ENCODE data around the gene PARP1.
A peak's percentile ranks its signal among the peaks of the same experiment; 100 is the strongest.

The PARP1 gene

DNA sequence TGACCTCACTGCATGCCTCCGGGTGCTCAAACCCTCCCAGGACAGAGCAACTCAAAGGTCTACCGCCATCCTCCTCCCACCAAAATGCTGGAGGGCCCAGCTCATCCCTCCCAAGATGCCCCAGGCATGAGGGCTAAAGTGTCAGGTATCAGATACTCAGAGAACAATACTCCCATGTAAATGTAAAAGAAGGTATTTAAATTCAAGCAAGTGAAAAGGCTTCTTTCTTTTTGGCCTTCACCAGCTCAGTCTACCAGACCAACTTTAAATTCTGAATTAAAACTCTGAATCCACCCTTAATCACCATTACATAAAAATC, 3.0 kb downstream of the PARP1 start:
- DNase-seq = no peak

DNA sequence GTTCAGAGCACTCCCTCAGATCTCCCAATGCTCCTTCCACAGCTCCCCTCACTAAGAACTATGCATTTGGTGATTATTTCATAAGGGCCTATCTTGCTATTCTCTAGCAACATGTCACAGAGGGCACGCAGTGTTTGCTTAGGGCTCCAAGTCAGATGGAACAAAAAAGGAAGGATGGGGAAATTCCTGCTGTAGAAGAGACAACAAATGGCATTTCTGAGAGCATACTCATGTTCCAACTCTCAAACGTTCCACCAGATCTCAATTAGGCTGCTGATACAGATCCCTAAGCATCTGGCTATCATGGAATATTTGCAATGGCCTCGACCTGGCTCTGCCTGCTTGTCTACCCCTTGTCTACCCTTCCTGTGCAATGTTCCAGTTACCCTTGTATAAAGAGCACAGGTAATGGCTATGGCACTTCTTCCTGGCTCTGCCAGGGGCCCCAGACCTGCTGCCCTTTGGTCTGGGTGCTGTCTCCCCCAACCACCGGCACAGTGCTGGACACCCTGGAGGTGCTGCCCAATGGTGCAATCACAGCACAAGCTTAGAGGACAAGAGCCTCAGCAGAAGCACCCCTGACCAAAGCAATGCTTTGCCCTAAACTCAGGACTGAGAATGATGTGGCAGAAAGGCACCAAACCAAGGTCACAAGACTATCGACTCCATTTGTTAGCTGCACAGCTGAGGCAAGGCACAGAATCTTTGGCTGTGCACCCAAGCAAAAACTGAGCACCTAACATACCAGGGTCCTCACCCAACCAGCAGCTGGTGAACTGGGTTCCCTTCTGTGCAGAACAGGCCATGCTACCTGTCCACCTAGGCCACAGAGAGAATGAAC, 3.6 kb downstream of the PARP1 start:
- DNase-seq = peak; percentile 20

DNA sequence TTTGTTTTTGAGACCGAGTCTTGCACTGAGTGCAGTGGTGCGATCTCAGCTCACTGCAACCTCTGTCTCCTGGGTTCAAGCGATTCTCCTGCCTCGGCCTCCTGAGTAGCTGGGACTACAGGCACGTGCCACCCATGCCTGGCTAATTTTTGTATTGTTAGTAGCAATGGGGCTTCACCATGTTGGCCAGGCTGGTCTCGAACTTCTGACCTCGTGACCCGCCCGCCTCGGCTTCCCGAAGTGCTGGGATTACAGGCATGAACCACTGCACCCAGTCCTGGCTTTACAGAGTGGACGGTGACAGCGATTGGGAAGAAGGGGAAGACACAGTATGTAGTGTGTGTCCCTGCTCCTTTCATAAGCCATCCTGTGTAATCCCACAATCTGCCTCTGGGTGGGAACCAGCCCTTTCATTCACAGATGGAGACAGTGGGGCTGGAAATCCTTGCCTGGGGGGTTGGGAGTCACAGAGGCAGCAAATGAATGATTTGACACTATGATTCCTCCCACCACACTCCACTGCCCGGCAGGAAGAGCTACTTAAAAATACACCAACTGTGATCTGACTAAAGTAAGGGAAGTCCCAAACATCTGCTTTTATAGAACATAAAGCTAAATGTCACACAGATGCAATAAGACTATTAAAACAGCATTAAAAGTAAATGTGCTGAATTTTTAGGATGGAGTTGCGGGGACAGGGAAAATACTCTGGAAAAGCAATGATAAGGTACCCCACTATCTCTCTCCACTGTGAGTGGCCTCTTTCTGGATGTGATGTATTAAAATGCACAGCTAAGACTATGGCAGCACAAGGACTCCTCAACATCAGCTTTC, 4.5 kb downstream of the PARP1 start:
- no peak for DNase-seq

DNA sequence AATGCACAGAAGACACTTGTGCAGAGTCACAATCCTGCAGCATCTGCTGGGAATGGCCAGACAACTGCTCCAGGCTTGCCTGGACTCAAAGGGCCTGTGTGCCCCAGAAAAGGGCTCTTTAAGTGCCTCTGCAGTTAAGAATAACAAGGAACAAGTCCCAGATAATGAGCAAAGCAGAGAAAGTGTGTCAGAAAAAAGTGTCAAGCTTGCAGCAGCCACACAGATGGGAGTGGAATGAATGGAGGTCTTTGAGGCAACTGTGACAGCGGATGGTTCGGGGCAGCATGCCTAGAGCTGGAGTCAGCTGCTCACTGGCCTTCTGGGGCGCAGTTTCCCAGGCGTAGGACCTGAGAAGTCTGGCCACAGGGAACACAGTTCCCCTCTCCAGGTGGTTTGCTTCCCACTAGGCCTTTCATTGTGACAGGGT, 5.1 kb downstream of the PARP1 start:
- no peak for DNase-seq

DNA sequence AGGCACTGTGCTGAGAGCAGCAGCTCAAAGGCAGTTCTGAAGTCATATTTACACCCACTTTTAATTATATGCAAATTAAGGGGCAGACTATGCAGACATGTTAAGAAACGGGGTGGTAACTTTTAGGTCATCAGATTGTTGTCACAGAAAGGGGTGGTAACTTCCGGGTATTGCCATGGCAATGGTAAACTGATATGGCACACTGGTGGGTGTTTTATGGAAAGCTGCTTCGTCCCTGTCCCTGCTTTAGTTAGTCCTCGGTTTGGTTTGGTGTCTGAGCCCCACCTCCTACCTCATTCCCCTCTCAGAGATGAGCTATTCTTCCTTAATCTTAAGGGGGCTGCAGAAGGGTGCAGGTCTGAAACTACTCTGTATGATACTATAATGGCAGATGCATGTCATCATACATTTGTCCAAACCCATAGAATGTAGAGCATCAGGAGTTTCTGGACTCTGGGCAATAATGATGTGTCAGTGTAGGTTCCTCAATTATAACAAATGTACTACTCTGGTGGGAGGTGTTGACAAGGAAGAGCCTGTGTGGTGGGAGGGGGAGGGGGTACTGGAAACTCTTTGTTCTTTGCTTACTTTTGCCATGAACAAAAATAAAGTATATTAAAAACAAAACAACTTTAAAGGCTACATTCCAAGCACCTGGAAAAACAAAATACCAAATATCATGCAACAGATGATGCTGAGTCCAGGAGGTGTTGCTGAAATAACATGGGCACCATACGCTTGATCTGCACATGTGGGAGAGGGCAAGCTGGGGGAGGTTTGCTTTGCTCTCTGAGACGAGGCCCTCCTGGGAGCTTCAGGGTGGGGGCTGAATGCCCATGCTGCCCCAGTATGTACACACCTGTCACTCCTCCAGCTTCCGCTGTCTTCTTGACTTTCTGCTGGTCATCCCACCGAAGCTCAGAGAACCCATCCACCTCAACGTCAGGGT, 6.3 kb downstream of the PARP1 start:
- DNase-seq = no peak

DNA sequence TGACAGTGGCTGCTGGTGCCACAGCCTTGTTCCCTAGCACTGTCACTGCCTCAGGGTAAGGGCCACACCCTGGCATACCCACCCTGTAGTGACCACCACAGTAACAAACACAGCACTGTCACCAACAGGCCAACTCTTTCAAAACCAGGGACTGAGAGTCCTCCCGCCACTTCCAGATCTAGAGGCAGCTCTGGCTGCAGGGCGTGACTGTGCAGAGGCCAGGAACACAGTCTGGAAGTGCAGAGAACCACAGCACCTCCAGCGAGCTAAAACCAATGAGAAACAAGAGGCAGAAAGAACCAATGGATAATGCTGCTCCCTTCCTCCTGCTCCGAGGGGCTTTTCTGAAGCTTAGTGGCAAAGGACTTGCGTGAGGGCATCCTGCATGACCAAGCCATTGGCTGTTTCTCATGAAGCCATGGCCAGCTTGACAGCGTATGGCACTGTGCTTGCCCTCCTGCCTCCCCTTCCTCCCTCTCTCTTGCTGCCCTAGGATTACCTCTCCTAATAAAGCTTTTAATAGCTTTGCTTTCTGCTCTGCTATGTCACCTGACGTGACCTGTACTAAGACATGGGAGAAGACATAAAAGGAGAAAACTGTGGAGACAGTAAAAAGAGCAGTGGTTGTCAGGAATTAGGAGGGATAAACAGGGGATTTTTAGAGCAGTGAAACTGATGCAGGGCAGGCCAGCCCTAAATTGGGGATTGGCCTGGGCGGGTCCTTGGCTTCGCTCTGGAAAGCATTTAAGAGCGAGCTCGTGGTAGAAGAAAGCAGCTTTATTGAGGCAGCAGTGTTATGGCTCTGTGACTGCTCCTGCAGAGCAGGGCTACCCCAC, 7.2 kb downstream of the PARP1 start:
- no peak for DNase-seq

DNA sequence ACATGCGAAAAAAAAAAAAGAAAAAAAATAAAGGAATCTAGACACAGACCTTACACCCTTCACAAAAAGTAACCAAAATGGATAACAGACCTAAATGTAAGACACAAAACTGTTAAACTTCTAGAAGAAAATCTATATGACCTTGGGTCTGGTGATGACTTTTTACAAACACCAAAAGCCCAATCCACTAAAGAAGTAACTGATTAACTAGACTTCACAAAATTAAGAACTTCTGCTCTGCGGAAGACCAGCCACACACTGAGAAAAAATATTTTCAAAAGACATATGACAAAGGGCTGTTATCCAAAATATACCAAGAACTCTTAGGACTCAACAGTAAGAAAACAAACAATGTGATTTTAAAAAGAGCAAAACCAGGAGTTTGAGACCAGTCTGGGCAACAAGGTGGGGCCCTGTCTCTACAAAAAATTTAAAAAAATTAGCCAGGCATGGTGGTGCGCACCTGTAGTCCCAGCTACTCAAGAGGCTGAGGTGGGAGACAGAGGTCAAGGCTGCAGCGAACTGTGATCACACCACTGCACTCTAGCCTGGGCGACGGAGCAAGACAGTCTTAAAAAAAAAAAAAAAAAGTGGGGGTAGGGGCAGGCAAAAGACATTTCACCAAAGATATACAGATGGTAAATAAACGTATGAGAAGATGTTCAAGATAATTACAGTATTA, 9.8 kb downstream of the PARP1 start:
- DNase-seq = no peak

DNA sequence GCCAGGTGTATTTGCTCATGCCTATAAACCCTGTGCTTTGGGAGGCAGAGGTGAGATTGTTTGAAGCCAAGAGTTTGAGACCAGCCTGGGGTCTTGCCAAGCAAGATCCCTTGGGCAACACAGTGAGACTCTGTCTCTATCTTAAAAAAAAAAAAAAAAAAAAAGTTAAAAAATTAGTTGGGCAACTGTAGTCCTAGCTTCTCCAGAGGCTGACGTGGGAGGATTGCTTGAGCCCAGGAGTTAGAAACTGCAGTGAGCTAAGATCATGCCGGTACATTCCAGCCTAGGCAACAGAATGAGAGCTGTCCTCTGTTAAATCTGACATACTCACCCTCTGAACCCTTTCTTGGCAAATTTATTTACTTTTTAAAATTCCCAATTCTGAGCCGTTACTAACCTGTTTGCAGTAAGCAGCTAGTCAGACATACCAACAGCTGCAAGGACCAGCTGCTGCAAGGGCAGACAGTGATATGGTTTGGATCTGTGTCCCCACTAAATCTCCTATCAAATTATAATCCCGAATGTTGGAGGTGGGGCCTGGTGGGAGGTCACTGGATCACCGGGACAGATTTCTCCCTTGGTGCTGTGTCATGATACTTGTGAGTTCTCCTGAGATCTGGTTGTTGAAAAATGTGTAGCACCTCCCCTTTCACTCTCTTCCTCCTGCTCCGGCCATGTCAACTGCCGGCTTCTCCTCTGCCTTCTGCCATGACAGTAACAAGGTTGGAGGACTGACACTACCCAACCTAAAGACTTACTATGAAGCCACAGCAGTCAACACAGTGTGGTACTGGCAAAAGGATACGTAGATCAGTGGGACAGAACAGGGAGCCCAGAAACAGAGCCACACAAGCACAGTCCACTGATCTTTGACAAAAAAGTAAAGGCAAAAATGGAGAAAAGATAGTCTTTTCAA, 10.6 kb downstream of the PARP1 start:
- no peak for DNase-seq

DNA sequence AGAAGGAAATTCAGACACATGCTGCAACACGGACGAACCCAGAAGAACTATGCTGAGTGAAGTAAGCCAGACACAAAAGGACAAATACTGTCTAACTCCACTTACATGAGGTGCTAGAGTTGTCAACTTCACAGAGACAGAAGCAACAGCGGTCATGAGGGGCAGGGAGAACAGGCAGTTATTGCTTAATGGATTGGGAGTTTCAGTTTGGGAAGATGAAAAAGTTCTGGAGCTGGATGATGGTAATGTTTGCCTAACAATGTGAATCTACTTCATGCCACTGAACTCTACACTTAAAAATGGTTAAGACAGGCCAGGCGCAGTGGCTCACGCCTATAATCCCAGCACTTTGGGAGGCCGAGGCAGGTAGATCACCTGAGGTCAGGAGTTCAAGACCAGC, 12.1 kb downstream of the PARP1 start:
- DNase-seq = no peak

DNA sequence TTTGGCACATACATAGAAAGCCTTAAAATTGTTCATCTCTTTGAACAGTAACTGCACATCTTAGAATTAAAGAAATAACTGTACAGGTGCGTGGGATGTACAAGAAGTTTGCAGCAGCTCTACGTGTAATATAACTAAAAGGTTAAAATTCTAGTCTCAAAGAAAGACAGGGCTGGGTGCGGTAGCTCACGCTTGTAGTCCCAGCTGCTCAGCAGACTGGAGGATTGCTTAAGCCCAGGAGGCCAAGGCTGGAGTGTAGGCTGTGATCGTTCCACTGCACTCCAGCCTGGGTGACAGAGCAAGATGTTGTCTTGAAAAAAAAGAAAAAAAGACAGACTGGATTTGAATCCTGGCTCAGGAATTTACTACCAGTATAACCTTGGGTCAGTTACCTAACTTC, 13.4 kb downstream of the PARP1 start:
- no peak for DNase-seq

DNA sequence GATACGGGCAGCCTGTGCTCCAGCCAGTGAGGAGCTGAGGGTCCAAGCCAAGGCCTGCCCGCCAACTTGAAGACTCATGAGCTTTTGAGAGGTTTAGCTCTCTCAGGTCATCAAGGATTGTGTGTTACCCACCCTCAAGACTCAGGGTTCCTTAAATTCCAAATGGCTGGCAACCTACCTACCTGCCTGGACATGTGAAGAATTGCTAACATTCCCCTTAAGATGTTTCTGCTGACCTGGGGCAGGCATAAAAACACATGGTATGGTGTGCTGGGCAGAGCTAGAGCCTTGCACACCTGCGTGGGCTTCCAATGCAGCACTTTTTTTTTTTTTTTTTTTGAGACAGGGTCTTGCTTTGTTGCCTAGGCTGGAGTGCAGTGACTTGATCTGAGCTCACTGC, 17.2 kb downstream of the PARP1 start:
- DNase-seq = no peak

DNA sequence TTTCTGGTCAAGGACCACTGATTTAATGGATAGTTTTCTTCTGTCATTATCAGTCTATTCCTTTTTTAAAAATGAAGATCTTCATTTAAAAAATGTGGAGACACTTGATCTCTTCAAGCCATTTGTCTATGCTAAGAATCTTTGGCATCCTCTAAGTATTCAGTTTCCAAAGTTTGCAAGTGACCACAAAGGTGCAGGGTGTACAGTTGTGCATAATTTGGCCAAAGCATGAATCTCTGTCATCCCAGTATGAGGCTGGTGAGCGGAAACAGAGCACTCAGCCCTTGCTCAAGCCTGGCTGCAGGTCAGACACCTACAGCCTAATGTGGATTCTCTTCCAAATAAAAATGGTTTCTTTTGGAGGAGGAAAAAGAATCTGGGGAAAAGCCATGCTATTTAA, 19.8 kb downstream of the PARP1 start:
- no peak for DNase-seq

DNA sequence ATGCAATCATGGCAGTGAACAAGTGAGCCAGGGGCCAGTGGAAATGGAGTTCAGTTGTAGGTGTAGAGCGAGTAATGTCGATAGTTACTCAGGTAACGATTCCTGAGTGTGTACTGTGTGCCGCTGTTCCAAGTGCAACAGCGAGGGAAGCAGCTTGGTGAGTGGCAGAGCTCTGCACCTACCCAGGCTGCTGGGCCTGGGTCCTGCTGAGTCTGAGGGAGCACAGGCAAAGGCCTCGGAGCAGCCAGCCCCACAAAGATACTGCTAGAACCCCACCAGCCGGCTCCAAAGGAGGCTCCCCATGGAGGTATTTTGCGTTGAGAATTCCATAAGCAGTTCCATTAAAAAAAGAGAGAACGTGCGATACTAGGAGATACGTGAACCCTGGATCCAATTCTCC, 23.2 kb downstream of the PARP1 start:
- no peak for DNase-seq

DNA sequence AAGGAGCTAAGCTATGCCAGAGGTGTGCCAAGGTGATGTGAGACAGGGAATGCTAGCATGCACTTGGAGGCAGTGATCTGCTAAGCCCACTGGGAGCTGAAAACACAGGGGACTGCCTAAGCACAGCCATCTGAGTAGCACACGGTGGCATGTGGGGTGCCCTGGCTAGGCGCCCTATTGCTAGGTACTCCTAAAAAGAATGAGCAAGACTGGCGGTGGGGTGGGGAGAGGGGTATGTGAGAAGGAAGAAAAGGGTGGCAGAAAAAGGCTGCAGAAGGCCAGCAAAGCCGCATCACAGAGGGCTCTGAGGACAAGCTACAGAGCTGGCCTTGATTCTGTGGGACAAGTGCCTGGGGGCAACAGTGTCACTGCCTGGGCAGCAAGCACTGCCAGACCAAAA, 23.9 kb downstream of the PARP1 start:
- DNase-seq = no peak

DNA sequence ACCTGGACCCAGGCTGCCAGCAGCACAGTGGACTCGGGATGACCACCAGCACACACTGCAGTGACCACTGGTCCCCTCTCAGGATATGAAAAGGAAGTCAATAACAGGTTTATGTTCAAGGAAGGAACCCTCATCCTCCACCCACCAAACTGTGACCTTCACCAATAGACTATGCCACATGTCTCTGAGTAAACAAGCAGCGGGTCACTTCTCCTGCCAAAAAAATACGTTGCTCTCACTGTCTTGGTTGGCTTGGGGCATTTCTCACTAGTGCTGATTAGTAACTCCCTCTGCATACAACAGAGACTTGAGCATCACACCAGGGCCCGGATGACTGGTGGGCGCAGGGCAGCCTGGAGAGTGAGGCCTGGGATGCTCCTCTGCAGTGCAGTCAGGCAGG, 25.9 kb downstream of the PARP1 start:
- no peak for DNase-seq

DNA sequence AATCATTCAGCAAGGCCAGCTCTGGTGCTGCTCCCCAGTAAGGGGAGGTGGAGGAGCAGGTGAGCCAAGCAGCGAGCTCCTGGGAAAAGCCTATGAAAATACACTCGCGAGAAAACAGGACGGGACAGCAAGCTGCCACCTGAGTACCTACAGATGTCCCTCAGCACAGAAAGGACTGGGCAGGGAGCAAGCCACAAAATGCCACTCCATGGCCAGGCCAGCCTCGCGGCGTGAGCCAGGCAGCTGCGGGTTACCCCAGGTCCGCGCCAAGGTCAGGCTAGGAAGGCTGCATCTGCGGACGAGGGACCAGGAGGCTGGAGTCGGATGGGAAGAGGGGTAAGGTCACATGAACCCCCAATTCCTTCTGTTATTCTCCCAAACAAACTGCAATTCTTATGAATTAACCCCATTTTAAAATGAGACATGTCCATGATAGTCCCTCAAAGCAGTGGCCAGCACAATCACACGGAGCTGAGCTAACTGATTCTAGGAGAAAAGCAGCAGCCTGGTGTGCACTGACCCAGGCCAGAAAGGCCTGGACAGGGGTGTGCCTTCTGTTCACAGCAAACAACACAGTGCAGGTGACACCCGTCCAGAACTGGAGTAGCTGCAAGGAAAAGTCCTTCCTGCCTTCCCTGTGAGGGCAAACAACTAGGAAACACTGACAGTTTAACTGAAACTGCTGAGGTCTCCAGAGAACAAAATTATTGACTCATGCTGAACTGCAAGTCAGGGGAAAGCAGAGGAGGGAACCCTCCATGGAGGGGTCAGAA, 26.5 kb downstream of the PARP1 start:
- DNase-seq = no peak

DNA sequence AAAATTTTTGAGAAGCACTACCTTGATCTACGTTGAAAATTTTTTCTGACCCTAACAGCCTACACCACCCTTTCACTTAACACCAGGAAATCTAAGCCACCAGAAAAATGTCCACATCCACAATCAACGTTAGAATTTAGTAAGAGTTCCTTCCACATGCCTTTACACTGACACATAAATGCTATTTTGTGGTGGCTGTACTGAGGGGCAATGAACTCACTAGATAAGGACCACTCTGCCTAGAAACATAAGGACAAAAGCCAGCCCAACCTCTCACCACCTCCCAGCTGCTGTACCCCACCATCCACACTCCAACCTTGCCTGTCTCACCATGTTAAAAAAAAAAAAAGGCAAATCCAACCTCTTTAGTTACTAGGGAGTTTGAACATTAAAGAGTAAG, 29.8 kb downstream of the PARP1 start:
- DNase-seq = no peak

DNA sequence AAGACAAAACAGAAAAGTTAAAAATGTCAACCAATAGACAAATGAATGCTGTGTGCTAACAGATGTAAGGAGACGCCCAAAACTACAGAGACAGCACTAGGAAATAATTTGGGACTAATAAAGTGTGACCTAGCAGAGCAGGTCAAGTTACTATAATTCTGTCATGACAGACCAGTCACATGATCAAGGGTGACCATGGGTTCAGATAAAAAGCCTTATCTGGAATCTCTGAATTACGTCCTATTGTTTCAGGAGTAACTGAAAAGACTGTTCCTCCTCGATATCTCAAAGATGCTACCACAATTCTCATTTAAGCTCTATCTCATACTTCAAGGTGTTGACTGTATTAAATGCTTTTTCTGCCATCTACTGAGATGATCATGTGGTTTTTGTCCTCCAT, 31.6 kb downstream of the PARP1 start:
- DNase-seq = no peak

DNA sequence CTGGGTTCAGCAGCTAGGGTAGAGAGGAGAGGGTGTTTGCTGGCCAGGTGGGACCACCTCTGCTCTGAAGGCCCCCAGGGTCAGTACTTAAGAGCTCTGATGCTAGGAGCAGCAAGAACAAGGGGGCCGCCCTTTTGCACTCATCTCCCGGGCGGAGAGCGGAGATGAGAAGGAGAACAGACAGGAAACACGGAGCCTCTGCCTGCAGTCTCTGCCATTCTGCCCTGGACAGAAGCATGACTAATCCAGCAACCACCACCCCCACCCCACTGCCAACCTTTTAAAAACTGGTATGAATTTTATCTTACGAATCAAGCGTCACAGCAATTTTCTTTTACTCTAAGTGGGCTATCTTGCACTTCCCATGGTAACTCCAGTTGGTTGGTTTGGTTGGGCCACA, 34.5 kb downstream of the PARP1 start:
- no peak for DNase-seq

DNA sequence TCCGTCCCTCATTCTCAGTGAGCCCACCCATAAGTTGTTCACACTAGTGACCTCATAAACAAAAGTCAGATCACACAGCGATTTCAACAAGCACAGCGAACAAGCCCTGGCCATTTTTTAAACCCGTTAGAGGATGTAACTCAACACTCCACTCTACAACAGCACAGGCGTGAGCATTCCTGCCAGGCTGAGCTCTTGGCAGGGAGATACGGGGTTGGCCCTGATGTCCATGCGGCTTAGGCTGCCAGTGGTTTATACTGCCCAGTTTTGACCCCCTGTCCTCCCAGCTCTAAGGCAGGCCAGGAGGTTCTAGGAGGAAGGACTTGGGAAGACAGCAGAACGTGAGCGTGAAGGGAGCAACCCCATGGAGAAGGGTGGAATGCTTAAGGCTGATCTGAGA, 35.0 kb downstream of the PARP1 start:
- no peak for DNase-seq

All from HCEC 1CT (cell line).